ENCODE data around the gene DISP3.

GRCh38 chr1:11561740-11562139, 82.8 kb downstream of the DISP3 start:
- TF ChIP-seq CTCF (IDR thresholded peaks at IDR 0.05): no peak
- no peak for TF ChIP-seq POLR2A (IDR thresholded peaks at IDR 0.05)
